Subcutaneous abdominal adipose tissue (tissue), 5 donors: ENCODE results near the gene DDX54.

ENCODE experiments used
- H3K27ac ChIP-seq: one replicate; pipeline ENCODE4 v1.7.0; 2013; ENCODE audit warnings: low read depth, mild to moderate bottlenecking, inconsistent platforms, low read length, moderate library complexity
- H3K27me3 ChIP-seq, 5 donors: one replicate each; pipeline ENCODE4 v1.7.0; 2013; ENCODE audit warnings: low read length in 5 of 5, inconsistent platforms in 1 of 5; ENCODE audit not compliant: control insufficient read depth in 5 of 5, insufficient read depth in 4 of 5
- H3K36me3 ChIP-seq, 5 donors: one replicate each; pipeline ENCODE4 v1.7.0; 2013; ENCODE audit warnings: low read length in 5 of 5; ENCODE audit not compliant: control insufficient read depth in 5 of 5, insufficient read depth in 5 of 5
- H3K4me1 ChIP-seq, 5 donors: one replicate each; pipeline ENCODE4 v1.7.0; 2013; ENCODE audit warnings: low read length in 5 of 5, mild to moderate bottlenecking in 3 of 5, moderate library complexity in 1 of 5; ENCODE audit not compliant: control insufficient read depth in 5 of 5, insufficient read depth in 5 of 5
- H3K4me3 ChIP-seq, 5 donors: one replicate each; pipeline ENCODE4 v1.7.0; 2013; ENCODE audit warnings: low read length in 5 of 5, low read depth in 1 of 5
- H3K9ac ChIP-seq, 5 donors: one replicate each; pipeline ENCODE4 v1.7.0; 2013; ENCODE audit warnings: low read length in 5 of 5, mild to moderate bottlenecking in 4 of 5, moderate library complexity in 3 of 5
- H3K9me3 ChIP-seq, 5 donors: one replicate each; pipeline ENCODE4 v1.7.0; 2013; ENCODE audit warnings: low read length in 5 of 5; ENCODE audit not compliant: control insufficient read depth in 5 of 5
- donor health status: healthy.
- donor health status: healthy.
- donor health status: healthy.
- donor health status: healthy.
- donor health status: healthy.

The DDX54 gene

GRCh38 chr12:113228394-113229028 lies 43.2 kb upstream of the DDX54 start:
- Histone ChIP-seq H3K4me3 (no peak overlapping the region), H3K27ac (peak overlapping the region; percentile 72), H3K36me3 (peaks cover 0 to 59% (median 49%) of the 10 kb centered on the region in 5 donors), H3K9me3 (no peaks in the 10 kb centered on the region), H3K27me3 (no peaks in the 10 kb centered on the region), H3K9ac (peak overlapping the region in 2 of 5 donors; percentile 17 to 44), H3K4me1 (peaks cover 3 to 77% (median 69%) of the 10 kb centered on the region in 5 donors)

- H3K4me3 ChIP-seq, result no peak overlapping the region
- H3K9ac ChIP-seq, result peak overlapping the region in 3 of 5 donors; percentile 2 to 51 (median 49)
- no peaks in the 10 kb centered on the region for H3K9me3 ChIP-seq
- H3K27ac ChIP-seq, result peak overlapping the region; percentile 72
- H3K36me3 ChIP-seq, result peaks cover 0 to 52% (median 42%) of the 10 kb centered on the region in 5 donors
- H3K27me3 ChIP-seq, result no peaks in the 10 kb centered on the region
- peaks cover 3 to 77% (median 69%) of the 10 kb centered on the region in 5 donors for H3K4me1 ChIP-seq
Observed at GRCh38 chr12:113227686-113228391, 42.6 kb upstream of the DDX54 start.

DNA sequence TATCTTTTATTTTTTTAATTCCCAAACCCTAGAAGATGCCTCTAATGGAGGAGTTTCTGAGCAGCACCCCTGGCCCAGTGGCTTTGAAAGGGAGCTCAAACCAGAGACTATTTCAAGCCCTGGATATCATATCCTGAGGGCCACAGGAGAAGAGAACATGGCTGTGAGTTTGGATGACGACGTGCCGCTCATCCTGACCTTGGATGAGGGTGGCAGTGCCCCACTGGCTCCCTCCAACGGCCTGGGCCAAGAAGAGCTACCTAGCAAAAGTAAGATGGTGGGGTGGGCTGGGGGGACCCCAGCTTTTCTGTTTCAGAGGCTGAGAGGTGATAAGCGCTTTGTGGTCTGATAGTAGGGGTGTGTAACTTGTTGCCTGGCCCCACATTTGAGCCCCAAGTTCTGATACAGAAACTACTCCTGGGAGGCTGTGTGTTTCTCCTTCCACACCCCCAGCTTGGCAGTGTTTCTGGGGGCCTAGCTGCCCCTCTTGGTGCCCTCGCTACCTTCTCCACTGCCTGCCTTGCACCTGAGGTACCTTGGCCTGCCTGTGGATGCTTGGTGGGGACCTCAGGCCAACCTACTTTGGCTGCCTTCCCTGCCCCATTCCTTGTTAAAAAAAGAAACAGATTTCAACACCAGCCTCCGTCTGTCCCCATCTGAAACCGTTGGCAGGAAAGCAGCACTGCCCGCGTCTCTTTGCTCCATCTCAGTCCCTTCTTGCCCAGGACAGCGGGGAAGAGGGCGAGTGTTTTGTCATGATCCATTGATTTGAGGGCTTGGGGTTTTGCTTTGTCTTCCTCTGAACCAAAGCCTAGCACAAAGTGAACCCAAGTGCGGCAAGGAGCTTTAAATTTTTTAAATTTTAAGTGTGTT lies 41.7 kb upstream of the DDX54 start:
- H3K9me3 ChIP-seq, result no peaks in the 10 kb centered on the region
- H3K27me3 ChIP-seq, result no peaks in the 10 kb centered on the region
- H3K36me3 ChIP-seq, result peaks cover 0 to 43% (median 33%) of the 10 kb centered on the region in 5 donors
- H3K4me3 ChIP-seq, result no peak overlapping the region
- H3K9ac ChIP-seq, result peak overlapping the region in 2 of 5 donors; percentile 49 to 51
- peak overlapping the region; percentile 72 for H3K27ac ChIP-seq
- H3K4me1 ChIP-seq, result peaks cover 3 to 77% (median 69%) of the 10 kb centered on the region in 5 donors

DNA sequence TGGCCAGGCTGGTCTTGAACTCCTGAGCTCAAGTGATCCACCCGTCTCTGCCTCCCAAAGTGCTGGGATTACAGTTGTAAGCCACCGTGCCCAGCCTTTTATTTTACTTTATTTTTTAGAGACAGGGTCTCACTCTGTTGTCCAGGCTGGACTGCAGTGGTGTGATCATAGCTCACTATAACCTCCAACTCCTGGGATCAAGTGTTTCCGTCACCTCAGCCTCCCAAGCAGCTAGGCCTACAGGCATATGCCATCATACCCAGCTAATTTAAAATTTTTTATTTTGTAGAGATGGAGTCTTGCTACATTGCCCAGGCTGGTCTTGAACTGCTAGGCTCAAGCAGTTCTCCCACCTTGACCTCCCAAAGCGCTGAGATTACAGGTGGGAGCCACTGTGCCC lies 39.7 kb upstream of the DDX54 start:
- no peak overlapping the region for H3K27ac ChIP-seq
- no peaks in the 10 kb centered on the region for H3K27me3 ChIP-seq
- no peak overlapping the region for H3K4me3 ChIP-seq
- peaks cover 0 to 26% (median 16%) of the 10 kb centered on the region in 5 donors for H3K36me3 ChIP-seq
- H3K9ac ChIP-seq, result peak overlapping the region in 1 of 5 donors; percentile 11
- H3K9me3 ChIP-seq, result no peaks in the 10 kb centered on the region
- peaks cover 3 to 70% (median 66%) of the 10 kb centered on the region in 5 donors for H3K4me1 ChIP-seq

- H3K4me1 ChIP-seq, result peaks cover 3 to 50% (median 47%) of the 10 kb centered on the region in 5 donors
Observed at GRCh38 chr12:113222730-113223531, 37.7 kb upstream of the DDX54 start.

DNA sequence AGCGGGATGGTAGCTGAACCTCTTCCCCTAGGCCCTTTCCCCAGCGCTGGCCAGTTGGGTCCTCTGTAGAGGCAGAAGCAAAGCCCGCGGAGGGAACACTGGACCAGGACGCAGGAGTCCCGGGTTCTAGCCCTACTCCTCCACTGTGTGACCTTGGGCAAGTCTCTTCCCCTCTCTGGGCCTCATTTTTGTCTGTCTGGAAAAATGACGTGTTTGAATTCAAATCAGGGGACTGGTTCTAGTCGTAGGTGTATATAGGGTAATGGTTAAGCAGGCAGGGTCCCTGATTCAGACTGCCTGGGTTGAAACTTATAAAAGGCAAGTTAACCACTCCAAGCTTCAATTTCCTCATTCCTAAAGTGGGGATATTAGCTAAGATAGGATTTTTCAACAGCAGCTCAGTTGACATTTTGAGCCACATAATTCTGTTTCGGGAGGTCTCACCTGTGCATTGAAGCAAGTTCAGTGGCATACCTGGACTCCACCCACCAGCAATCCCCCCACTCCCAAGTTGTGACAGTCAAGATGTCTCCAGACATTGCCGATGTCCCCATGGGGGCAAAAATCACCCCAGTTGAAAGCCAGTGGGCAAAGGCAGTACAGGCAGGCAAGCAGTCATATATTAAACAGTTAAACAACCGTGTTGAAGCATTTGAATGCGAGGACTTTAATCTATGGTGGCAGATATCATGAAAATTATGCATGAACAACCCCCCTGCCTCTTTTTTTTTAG lies 36.9 kb upstream of the DDX54 start:
- Histone ChIP-seq H3K4me3 (peak overlapping the region; percentile 76 to 89 (median 84)), H3K9ac (peak overlapping the region; percentile 81 to 96 (median 89)), H3K4me1 (peaks cover 3 to 49% (median 40%) of the 10 kb centered on the region in 5 donors), H3K9me3 (no peaks in the 10 kb centered on the region), H3K36me3 (peaks cover 0 to 6% (median 6%) of the 10 kb centered on the region in 5 donors), H3K27me3 (no peaks in the 10 kb centered on the region), H3K27ac (peak overlapping the region; percentile 91)

More at GRCh38 chr12:113222730-113223531, 37.7 kb upstream of the DDX54 start:
- Histone ChIP-seq H3K27ac (peak overlapping the region; percentile 91), H3K27me3 (no peaks in the 10 kb centered on the region), H3K9ac (peak overlapping the region in 4 of 5 donors; percentile 81 to 92 (median 86)), H3K9me3 (no peaks in the 10 kb centered on the region), H3K36me3 (peaks cover 0 to 14% (median 13%) of the 10 kb centered on the region in 5 donors), H3K4me3 (peak overlapping the region; percentile 76 to 89 (median 84))

- Histone ChIP-seq H3K4me1 (peaks cover 3 to 51% (median 38%) of the 10 kb centered on the region in 5 donors), H3K9me3 (no peaks in the 10 kb centered on the region), H3K9ac (peak within 1 kb of the TSS; percentile 81 to 96 (median 89)), H3K27me3 (no peaks in the 10 kb centered on the region), H3K36me3 (no peaks in the 10 kb centered on the region), H3K27ac (peak within 1 kb of the TSS; percentile 91), H3K4me3 (peak within 1 kb of the TSS; percentile 76 to 92 (median 88))
Observed at GRCh38 chr12:113221181-113221996, 36.1 kb upstream of the DDX54 start, which contains the start of gene TPCN1. TPCN1 (plus strand) TSS chr12:113221464; CDS start chr12:113226853, 5,389 bp downstream.

DNA sequence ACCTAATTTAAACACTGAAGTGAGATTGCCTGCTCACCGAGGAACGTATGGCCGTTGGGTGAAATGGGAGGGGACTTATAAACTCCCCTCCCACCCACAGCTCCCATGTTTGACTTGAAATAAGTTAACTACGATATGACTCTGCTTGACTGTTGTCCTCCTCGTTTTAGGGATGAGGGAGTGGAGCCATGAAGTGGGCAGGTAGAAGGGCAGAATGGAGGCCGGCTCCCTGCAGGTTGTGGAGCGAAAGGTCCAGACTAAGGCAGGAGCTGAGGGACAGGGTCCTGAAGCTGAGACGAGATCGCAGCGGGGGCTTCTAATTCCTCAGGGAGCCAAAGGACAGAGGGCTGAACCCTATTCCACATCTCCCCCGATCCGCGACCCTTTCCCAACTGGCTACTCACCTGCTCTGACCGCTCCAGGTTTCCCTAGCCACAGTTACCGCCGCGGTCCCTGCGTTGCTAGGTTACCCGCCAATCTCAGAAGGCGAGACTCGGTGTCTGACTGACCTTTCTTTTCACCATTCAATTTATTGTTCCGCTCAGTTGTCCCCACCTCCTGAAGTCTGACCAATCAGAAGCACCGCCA lies 35.4 kb upstream of the DDX54 start:
- H3K9ac ChIP-seq, result peak overlapping the region in 3 of 5 donors; percentile 50 to 71 (median 60)
- peaks cover 3 to 58% (median 41%) of the 10 kb centered on the region in 5 donors for H3K4me1 ChIP-seq
- peak overlapping the region; percentile 69 to 92 (median 75) for H3K4me3 ChIP-seq
- no peaks in the 10 kb centered on the region for H3K27me3 ChIP-seq
- H3K36me3 ChIP-seq, result no peaks in the 10 kb centered on the region
- H3K9me3 ChIP-seq, result no peaks in the 10 kb centered on the region
- no peak overlapping the region for H3K27ac ChIP-seq
